K562 (cell line): ENCODE data around the gene FTO. TPM values are rescaled to one million over a fixed set of nuclear protein-coding genes. Genes with fewer than 3 reads are reported as not detected.

ENCODE experiments used
- ATAC-seq: fragments of 200-7000 bp; cut with Tn5 transposase; 3 replicates; pipeline ENCODE4 v1.9.1; 2020; ENCODE audit warnings: moderate library complexity
- BruUV-seq: library from RNA; stranded (reverse); fragments of 400-500 nt; replicated peaks from 2 replicates; lab custom pipeline; 2021; lab: Mats Ljungman, UMichigan
- CTCF ChIA-PET: fragments of 300-600 bp; formaldehyde crosslinking; extraction: SDS; loops from one replicate; lab custom pipeline; 2021; ENCODE audit warnings: low intra/inter-chr PET ratio; lab: Yijun Ruan, JAX
- POLR2A ChIA-PET: fragments of 300-600, 350-650 bp; sonication (Branson Sonifier 250); formaldehyde crosslinking; extraction: SDS; loops from one replicate; lab custom pipeline; 2021; ENCODE audit warnings: antibody characterized with exemption, inconsistent platforms; lab: Yijun Ruan, JAX
- DNase-seq, 4 experiments: peaks; one replicate each; pipeline versions ENCODE4 v3.0.0 to v3.0.0-alpha.2; 2011 to 2018; ENCODE audit warnings: low spot score in 3 of 4, mixed read lengths in 3 of 4; ENCODE audit errors: extremely low read depth in 1 of 4
- FAIRE-seq: peaks from 2 replicates; lab custom pipeline; 2011; peaks lifted over from hg19 to GRCh38; lab: Jason Lieb, UNC
- H2AFZ ChIP-seq: 2 replicates; pipeline ENCODE4 v1.6.0; 2011; ENCODE audit warnings: low read depth, low read length, control low read depth, inconsistent platforms
- H3K27ac ChIP-seq: fragments of 200-600 bp; 3 replicates; pipeline ENCODE4 v1.8.0; 2011; ENCODE audit warnings: low read depth, mild to moderate bottlenecking, control low read depth, inconsistent platforms, low read length, moderate library complexity, mixed read lengths; ENCODE audit errors: extremely low read depth
- H3K27me3 ChIP-seq, 2 experiments: fragments of 300-600 bp in 1 of 2; 2 replicates in 1 of 2; 3 replicates in 1 of 2; pipeline versions ENCODE4 v1.6.0 to v1.8.0; 2011; ENCODE audit warnings: inconsistent platforms in 2 of 2, low read length in 2 of 2, mild to moderate bottlenecking in 1 of 2, mixed read lengths in 1 of 2, moderate library complexity in 1 of 2; ENCODE audit not compliant: control insufficient read depth in 2 of 2, insufficient read depth in 2 of 2
- H3K36me3 ChIP-seq: fragments of 300-600 bp; 3 replicates; pipeline ENCODE4 v1.8.0; 2011; ENCODE audit warnings: mild to moderate bottlenecking, low read length, inconsistent platforms; ENCODE audit not compliant: control insufficient read depth, insufficient read depth
- H3K4me1 ChIP-seq, 2 experiments: fragments of 200-600 bp in 1 of 2; replicated peaks in 1 of 2; 2 replicates in 1 of 2; 3 replicates in 1 of 2; pipeline versions ENCODE4 v1.5.1 to v1.8.0; 2011; ENCODE audit warnings: inconsistent platforms in 2 of 2, low read length in 2 of 2, mild to moderate bottlenecking in 1 of 2, mixed read lengths in 1 of 2, moderate library complexity in 1 of 2; ENCODE audit not compliant: control insufficient read depth in 2 of 2, insufficient read depth in 2 of 2
- H3K4me2 ChIP-seq: 2 replicates; pipeline ENCODE4 v1.6.1; 2011; ENCODE audit warnings: low read length, control low read depth, inconsistent platforms, mixed read lengths; ENCODE audit not compliant: insufficient read depth
- H3K4me3 ChIP-seq: fragments of 200-600 bp; sonication (generic), shearing (Covaris generic); 2 replicates; pipeline ENCODE4 v1.5.1; 2016; ENCODE audit warnings: control low read depth, inconsistent platforms
- H3K79me2 ChIP-seq: fragments of 200-600 bp; 3 replicates; pipeline ENCODE4 v1.8.0; 2011; ENCODE audit warnings: low read length, inconsistent platforms; ENCODE audit not compliant: control insufficient read depth, insufficient read depth
- H3K9ac ChIP-seq, 2 experiments: 2 replicates each; pipeline versions ENCODE4 v1.6.0 to v1.6.1; 2011; ENCODE audit warnings: low read depth in 2 of 2, low read length in 2 of 2, control low read depth in 1 of 2, inconsistent platforms in 1 of 2, mild to moderate bottlenecking in 1 of 2, mixed read lengths in 1 of 2; ENCODE audit not compliant: insufficient read depth in 1 of 2
- H3K9me1 ChIP-seq: one replicate; pipeline ENCODE4 v1.6.0; 2011; ENCODE audit warnings: inconsistent platforms, mild to moderate bottlenecking, low read length, moderate library complexity; ENCODE audit not compliant: control insufficient read depth, insufficient read depth
- H3K9me3 ChIP-seq: replicated peaks from 2 replicates; pipeline ENCODE4 v1.5.1; 2011; ENCODE audit warnings: low read depth, low read length, inconsistent platforms; ENCODE audit not compliant: control insufficient read depth, insufficient read depth
- H4K20me1 ChIP-seq: replicated peaks from 2 replicates; pipeline ENCODE4 v1.6.1; 2011; ENCODE audit warnings: low read length, inconsistent platforms, mixed read lengths; ENCODE audit not compliant: control insufficient read depth, insufficient read depth
- JUND ChIP-seq, 2 experiments: IDR thresholded peaks; 2 replicates in 1 of 2; 3 replicates in 1 of 2; pipeline ENCODE4 v1.6.1; 2011; ENCODE audit warnings: borderline replicate concordance in 2 of 2, low read depth in 2 of 2, low read length in 2 of 2, improper control_type of control experiment in 1 of 2, missing biosample characterization in 1 of 2, missing genetic modification characterization in 1 of 2, missing genetic modification reagents in 1 of 2
- MBD1 ChIP-seq: fragments of 250-450 bp; sonication (Bioruptor Pico); IDR thresholded peaks from 2 replicates; pipeline ENCODE4 v1.8.0; 2022; ENCODE audit warnings: inconsistent platforms
- SNAPC5 ChIP-seq: fragments of 250-450 bp; sonication (Bioruptor Pico); IDR thresholded peaks from 2 replicates; pipeline ENCODE4 v1.8.0; 2021; ENCODE audit warnings: moderate library complexity, mild to moderate bottlenecking, inconsistent platforms
- ZNF146 ChIP-seq: IDR thresholded peaks from one replicate; pipeline ENCODE4 v1.6.1; 2018; ENCODE audit warnings: missing compliant biosample characterization; ENCODE audit not compliant: unreplicated experiment
- WGBS: fragments of 100-300 bp; shearing (Covaris generic); methylation state at CpG from one replicate; pipeline ENCODE4 v1.1.6; 2016; ENCODE audit warnings: low coverage, mixed read lengths; ENCODE audit not compliant: insufficient coverage; ENCODE audit errors: missing lambda C conversion rate; 5-methylcytosine and 5-hydroxymethylcytosine counted together
- in situ Hi-C: fragments of 300-500 bp; cut with MboI; formaldehyde crosslinking; loops from 4 replicates; pipeline ENCODE4 v1.15.0; 2018; ENCODE audit warnings: inconsistent platforms, mixed read lengths
- intact Hi-C: fragments of 100-400 bp; cut with micrococcal nuclease; formaldehyde crosslinking; loops from 2 replicates; pipeline ENCODE4 v1.14.2; 2022
- polyA plus RNA-seq, 8 experiments: library from polyadenylated mRNA; depleted of rRNA in 4 of 8; stranded (reverse) in 5 of 8; unstranded in 3 of 8; fragments of >200 nt; fragmentation: Nextera tagmentation in 2 of 8; fragmentation: Illumina TruSeq in 1 of 8; extraction: Ambion mirVana in 2 of 8; extraction: Trizol in 1 of 8; gene quantifications; 2 replicates each; pipeline versions ENCODE4 v1.2.1 to v1.2.3, GENCODE V29; 2011 to 2014; ENCODE audit warnings: inconsistent platforms in 1 of 8, missing spikeins in 1 of 8
- total RNA-seq, 7 experiments: library from RNA; depleted of rRNA in 6 of 7; stranded (reverse); fragments of >200 nt in 6 of 7; fragmentation: Illumina TruSeq in 2 of 7; extraction: Trizol in 2 of 7; gene quantifications; 2 replicates each; pipeline versions ENCODE4 v1.2.1 to v1.2.3, GENCODE V29; 2011 to 2021; ENCODE audit warnings: low replicate concordance in 1 of 7

The FTO gene
- total and polyA plus RNA-seq, 9 of the 15 experiments (the other 6 are each of a cell fraction or from before 2014, with no cell fraction given) = 11.3 to 27.7 (median 25.5) TPM

GRCh38 chr16:54199487-54200160 lies 495.7 kb downstream of the FTO start:
- H3K9me1 ChIP-seq = no peaks in the 10 kb centered on the region
- CTCF ChIA-PET = no interaction called here
- no TSS peak for BruUV-seq
- no peaks in the 10 kb centered on the region for H3K36me3 ChIP-seq
- H3K9me3 ChIP-seq = peaks cover 2% of the 10 kb centered on the region; the same call in 1 of the 2 replicates
- H4K20me1 ChIP-seq = no peaks in the 10 kb centered on the region
- H3K4me2 ChIP-seq = no peak overlapping the region
- H3K27ac ChIP-seq = no peak overlapping the region
- 11% methylated on average over 19 of the region's 19 CpGs for WGBS
- no peak for TF ChIP-seq ZNF146 (CRISPR knock-in tag)
- TF ChIP-seq MBD1 (CRISPR knock-in tag) = no peak
- no peak for TF ChIP-seq SNAPC5 (CRISPR knock-in tag)
- TF ChIP-seq JUND (IDR thresholded peaks at IDR 0.05; ENCODE audit: borderline replicate concordance, low read depth, low read length) = no peak
- no peak for TF ChIP-seq JUND (tag; IDR thresholded peaks at IDR 0.05; ENCODE audit: borderline replicate concordance, low read depth, low read length)
- in situ Hi-C loops (no loop called here), intact Hi-C loops (no loop called here)
- H3K79me2 ChIP-seq = no peaks in the 10 kb centered on the region
- no peak overlapping the region for H3K4me3 ChIP-seq
- H3K9ac ChIP-seq = no peak overlapping the region
- H3K27me3 ChIP-seq = peaks cover 0 to under 1% of the 10 kb centered on the region in 2 experiments; a peak in 2 of 5 replicates
- no peak overlapping the region for H2AFZ ChIP-seq
- H3K4me1 ChIP-seq = 0 out of 5 replicates have a peak, but pooled peaks cover 0 to under 1% of the 10 kb centered on the region in 2 experiments
- DNase-seq (no peak), ATAC-seq (no peak), FAIRE-seq (no peak)
- POLR2A ChIA-PET = no interaction called here
